Suprapubic skin (tissue), 3 donors: Measurements from ENCODE around the gene COL9A3.

ENCODE experiments used
- EP300 ChIP-seq: sonication (generic); formaldehyde crosslinking; IDR thresholded peaks from one replicate; pipeline ENCODE4 v1.6.1; 2017; ENCODE audit warnings: antibody characterized with exemption
- POLR2A ChIP-seq, 2 donors: fragments of 450-650 bp; IDR thresholded peaks; one replicate each; pipeline ENCODE4 v1.6.1; 2017; ENCODE audit warnings: antibody characterized with exemption in 2 of 2, mild to moderate bottlenecking in 2 of 2, moderate library complexity in 2 of 2
- TF ChIP-seq, protein P1 (sequence below), 2 donors: fragments of 200-600 bp in 1 of 2; fragments of 450-650 bp in 1 of 2; sonication (generic) in 1 of 2; IDR thresholded peaks; one replicate each; pipeline ENCODE4 v1.5.1; 2016 to 2019; ENCODE audit warnings: antibody characterized with exemption in 2 of 2, mild to moderate bottlenecking in 1 of 2, moderate library complexity in 1 of 2

DNA sequence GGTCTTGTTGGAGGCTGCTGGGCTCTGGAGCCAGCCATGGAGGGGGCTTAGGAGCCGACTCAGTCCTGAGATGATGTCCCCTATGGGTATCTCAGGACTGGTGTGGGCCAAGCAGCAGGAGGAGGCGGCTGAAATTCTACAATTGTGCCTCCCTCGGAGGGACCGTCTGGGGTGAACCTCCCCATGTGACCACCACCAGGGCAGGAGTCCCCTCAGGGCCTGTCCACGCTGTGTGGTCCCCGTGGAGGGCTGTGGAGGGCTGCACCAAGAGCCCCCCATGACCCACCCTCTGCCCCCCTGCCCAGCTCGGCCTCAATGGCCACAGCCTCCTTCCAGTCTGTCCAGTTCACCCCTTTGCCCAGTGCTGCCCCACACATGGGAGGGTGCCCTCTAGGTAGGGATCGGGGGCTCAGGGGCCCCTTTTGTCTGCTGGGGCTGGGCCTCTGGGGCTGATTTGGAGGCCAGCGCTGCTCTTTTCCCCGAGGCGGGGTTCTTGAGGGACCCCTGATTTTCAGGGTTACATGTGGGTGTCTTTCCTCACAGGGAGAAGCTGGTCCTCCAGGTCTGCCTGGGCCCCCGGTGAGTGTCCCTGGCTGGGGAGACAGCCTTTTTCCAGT lies 1.2 kb downstream of the COL9A3 start:
- TF ChIP-seq, protein P1, sequence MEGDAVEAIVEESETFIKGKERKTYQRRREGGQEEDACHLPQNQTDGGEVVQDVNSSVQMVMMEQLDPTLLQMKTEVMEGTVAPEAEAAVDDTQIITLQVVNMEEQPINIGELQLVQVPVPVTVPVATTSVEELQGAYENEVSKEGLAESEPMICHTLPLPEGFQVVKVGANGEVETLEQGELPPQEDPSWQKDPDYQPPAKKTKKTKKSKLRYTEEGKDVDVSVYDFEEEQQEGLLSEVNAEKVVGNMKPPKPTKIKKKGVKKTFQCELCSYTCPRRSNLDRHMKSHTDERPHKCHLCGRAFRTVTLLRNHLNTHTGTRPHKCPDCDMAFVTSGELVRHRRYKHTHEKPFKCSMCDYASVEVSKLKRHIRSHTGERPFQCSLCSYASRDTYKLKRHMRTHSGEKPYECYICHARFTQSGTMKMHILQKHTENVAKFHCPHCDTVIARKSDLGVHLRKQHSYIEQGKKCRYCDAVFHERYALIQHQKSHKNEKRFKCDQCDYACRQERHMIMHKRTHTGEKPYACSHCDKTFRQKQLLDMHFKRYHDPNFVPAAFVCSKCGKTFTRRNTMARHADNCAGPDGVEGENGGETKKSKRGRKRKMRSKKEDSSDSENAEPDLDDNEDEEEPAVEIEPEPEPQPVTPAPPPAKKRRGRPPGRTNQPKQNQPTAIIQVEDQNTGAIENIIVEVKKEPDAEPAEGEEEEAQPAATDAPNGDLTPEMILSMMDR (IDR thresholded peaks at IDR 0.05), result no peak
- no peak for TF ChIP-seq POLR2A (IDR thresholded peaks at IDR 0.05)
- TF ChIP-seq EP300, result no peak
